H1 (cell line): ENCODE measurements around the gene ZNF566. TPM values are rescaled to one million over a fixed set of nuclear protein-coding genes. Genes with fewer than 3 reads are reported as not detected.

ENCODE experiments used
- CTCF ChIA-PET: fragments of 300-600 bp; sonication (Branson Sonifier 250); formaldehyde crosslinking; loops from one replicate; lab custom pipeline; 2021; ENCODE audit not compliant: partially characterized antibody; lab: Charles Lee
- POLR2A ChIA-PET: fragments of 300-600 bp; sonication (Branson Sonifier 250); formaldehyde crosslinking; loops from one replicate; lab custom pipeline; 2021; ENCODE audit warnings: inconsistent platforms; ENCODE audit not compliant: partially characterized antibody; lab: Charles Lee
- DNase-seq, 2 experiments: peaks; one replicate each; pipeline versions ENCODE4 v3.0.0 to v3.0.0-alpha.2; 2010 to 2022; ENCODE audit warnings: low spot score in 2 of 2, low read depth in 1 of 2, mixed read lengths in 1 of 2
- FAIRE-seq: peaks from 2 replicates; lab custom pipeline; 2011; peaks lifted over from hg19 to GRCh38; lab: Jason Lieb, UNC
- H2AFZ ChIP-seq: 2 replicates; pipeline ENCODE4 v1.8.1; 2012; ENCODE audit warnings: low read length, inconsistent platforms
- H2AK5ac ChIP-seq: 2 replicates; pipeline ENCODE4 v1.6.1; 2013; ENCODE audit warnings: low read depth, low read length
- H2BK120ac ChIP-seq: replicated peaks from 2 replicates; pipeline ENCODE3; 2013; ENCODE audit warnings: low read depth, low read length, inconsistent platforms
- H2BK12ac ChIP-seq: 2 replicates; pipeline ENCODE4 v1.6.1; 2013; ENCODE audit warnings: low read depth, low read length
- H2BK15ac ChIP-seq: 2 replicates; pipeline ENCODE4 v1.6.1; 2013; ENCODE audit warnings: low read length
- H2BK20ac ChIP-seq: 2 replicates; pipeline ENCODE4 v1.6.1; 2013; ENCODE audit warnings: low read length
- H2BK5ac ChIP-seq: 2 replicates; pipeline ENCODE4 v1.6.1; 2013; ENCODE audit warnings: low read depth, low read length
- H3K14ac ChIP-seq: 2 replicates; pipeline ENCODE4 v1.6.1; 2013; ENCODE audit warnings: inconsistent platforms; ENCODE audit not compliant: insufficient read length
- H3K18ac ChIP-seq: 2 replicates; pipeline ENCODE4 v1.6.1; 2013; ENCODE audit warnings: low read length; ENCODE audit errors: extremely low read depth
- H3K23ac ChIP-seq: 2 replicates; pipeline ENCODE4 v1.6.1; 2013; ENCODE audit warnings: inconsistent platforms; ENCODE audit not compliant: insufficient read length
- H3K23me2 ChIP-seq: 2 replicates; pipeline ENCODE4 v1.6.1; 2013; ENCODE audit warnings: low read depth, low read length
- H3K27ac ChIP-seq: 2 replicates; pipeline ENCODE4 v1.6.1; 2011; ENCODE audit warnings: low read depth, low read length, inconsistent platforms
- H3K27me3 ChIP-seq, 4 experiments: replicated peaks in 1 of 4; 1 replicate in 1 of 4; 2 replicates in 3 of 4; pipeline versions ENCODE4 v1.6.1 to v1.8.1; 2011 to 2013; ENCODE audit warnings: low read length in 3 of 4, mild to moderate bottlenecking in 3 of 4, inconsistent platforms in 2 of 4, mixed read lengths in 2 of 4, moderate library complexity in 1 of 4; ENCODE audit not compliant: control insufficient read depth in 3 of 4, insufficient read depth in 3 of 4; ENCODE audit errors: extremely low read depth in 1 of 4
- H3K36me3 ChIP-seq, 4 experiments: 2 replicates each; pipeline versions ENCODE4 v1.6.1 to v1.8.1; 2011 to 2013; ENCODE audit warnings: mild to moderate bottlenecking in 4 of 4, low read length in 3 of 4, moderate library complexity in 2 of 4, control low read depth in 1 of 4, inconsistent platforms in 1 of 4; ENCODE audit not compliant: insufficient read depth in 4 of 4, control insufficient read depth in 2 of 4
- H3K4ac ChIP-seq: replicated peaks from 2 replicates; pipeline ENCODE3; 2013; ENCODE audit warnings: low read length, low read depth, mixed read lengths, inconsistent platforms; ENCODE audit not compliant: insufficient read length
- H3K4me1 ChIP-seq, 4 experiments: replicated peaks in 1 of 4; 1 replicate in 1 of 4; 2 replicates in 3 of 4; pipeline versions ENCODE4 v1.6.1 to v1.8.1; 2011 to 2013; ENCODE audit warnings: low read length in 3 of 4, inconsistent platforms in 2 of 4, mixed read lengths in 1 of 4; ENCODE audit not compliant: insufficient read depth in 4 of 4, control insufficient read depth in 3 of 4
- H3K4me2 ChIP-seq, 2 experiments: 2 replicates each; pipeline versions ENCODE4 v1.6.1 to v1.8.1; 2011 to 2013; ENCODE audit warnings: low read depth in 2 of 2, low read length in 2 of 2, control low read depth in 1 of 2, inconsistent platforms in 1 of 2, mild to moderate bottlenecking in 1 of 2; ENCODE audit not compliant: insufficient read depth in 1 of 2
- H3K4me3 ChIP-seq, 4 experiments: fragments of 200-600, 300-600 bp in 1 of 4; sonication (generic), shearing (Covaris generic), sonication (Bioruptor Twin) in 1 of 4; 2 replicates each; pipeline versions ENCODE4 v1.5.1 to v1.8.1; 2011 to 2016; ENCODE audit warnings: low read length in 4 of 4, low read depth in 3 of 4, control low read depth in 2 of 4, inconsistent platforms in 2 of 4, mild to moderate bottlenecking in 2 of 4, mixed read lengths in 1 of 4, moderate library complexity in 1 of 4; ENCODE audit not compliant: insufficient read depth in 2 of 4; ENCODE audit errors: extremely low read depth in 1 of 4
- H3K56ac ChIP-seq: replicated peaks from 2 replicates; pipeline ENCODE3; 2013; ENCODE audit warnings: low read depth, mild to moderate bottlenecking, mixed read lengths, low read length, inconsistent platforms; ENCODE audit not compliant: insufficient read length
- H3K79me1 ChIP-seq: 2 replicates; pipeline ENCODE4 v1.6.1; 2013; ENCODE audit warnings: low read depth, low read length, control low read depth
- H3K79me2 ChIP-seq, 2 experiments: 2 replicates each; pipeline versions ENCODE4 v1.6.1 to v1.8.1; 2012 to 2013; ENCODE audit warnings: low read length in 2 of 2, mild to moderate bottlenecking in 2 of 2, inconsistent platforms in 1 of 2; ENCODE audit not compliant: insufficient read depth in 2 of 2, control insufficient read depth in 1 of 2
- H3K9ac ChIP-seq, 4 experiments: replicated peaks in 1 of 4; 1 replicate in 1 of 4; 2 replicates in 3 of 4; pipeline versions ENCODE4 v1.6.1 to v1.8.1; 2011 to 2013; ENCODE audit warnings: low read depth in 3 of 4, low read length in 3 of 4, control low read depth in 2 of 4, mild to moderate bottlenecking in 2 of 4, moderate library complexity in 2 of 4, inconsistent platforms in 1 of 4; ENCODE audit errors: extremely low read depth in 1 of 4
- H3K9me3 ChIP-seq, 2 experiments: 2 replicates each; pipeline versions ENCODE4 v1.6.1 to v1.8.1; 2012 to 2013; ENCODE audit warnings: mild to moderate bottlenecking in 2 of 2, moderate library complexity in 2 of 2, control low read depth in 1 of 2, inconsistent platforms in 1 of 2, low read depth in 1 of 2, low read length in 1 of 2, mixed read lengths in 1 of 2; ENCODE audit not compliant: insufficient read depth in 2 of 2
- H4K20me1 ChIP-seq, 2 experiments: replicated peaks in 1 of 2; 2 replicates each; pipeline versions ENCODE3 to v1.8.1; 2011 to 2013; ENCODE audit warnings: inconsistent platforms in 2 of 2, low read length in 2 of 2, mild to moderate bottlenecking in 1 of 2; ENCODE audit not compliant: insufficient read depth in 2 of 2, control insufficient read depth in 1 of 2
- H4K5ac ChIP-seq: 2 replicates; pipeline ENCODE4 v1.6.1; 2013; ENCODE audit warnings: low read length, low read depth, mixed read lengths, inconsistent platforms; ENCODE audit not compliant: insufficient read length
- H4K8ac ChIP-seq: 2 replicates; pipeline ENCODE4 v1.8.0; 2013; ENCODE audit warnings: mild to moderate bottlenecking, moderate library complexity, low read length, inconsistent platforms; ENCODE audit not compliant: insufficient read depth; ENCODE audit errors: extremely low read depth
- H4K91ac ChIP-seq: replicated peaks from 2 replicates; pipeline ENCODE3; 2013; ENCODE audit warnings: low read length, mixed read lengths, inconsistent platforms; ENCODE audit not compliant: insufficient read length
- GTF2F1 ChIP-seq: IDR thresholded peaks from 2 replicates; pipeline ENCODE4 v1.6.1; 2012; ENCODE audit warnings: low read depth, low read length, improper control_type of control experiment, borderline replicate concordance
- HDAC2 ChIP-seq, 2 experiments: fragments of 300-600 bp in 1 of 2; sonication (generic) in 1 of 2; IDR thresholded peaks; 2 replicates each; pipeline ENCODE4 v1.6.1; 2011 to 2012; ENCODE audit warnings: low read depth in 2 of 2, low read length in 2 of 2, mild to moderate bottlenecking in 2 of 2, moderate library complexity in 2 of 2, borderline replicate concordance in 1 of 2, inconsistent platforms in 1 of 2
- HDAC6 ChIP-seq: IDR thresholded peaks from one replicate; pipeline ENCODE4 v1.7.1; 2012; ENCODE audit warnings: low read depth, mild to moderate bottlenecking, inconsistent platforms, low read length, moderate library complexity
- SAP30 ChIP-seq: fragments of 300-600 bp; sonication (generic); IDR thresholded peaks from 2 replicates; pipeline ENCODE4 v1.7.1; 2012; ENCODE audit warnings: low read length, moderate library complexity, mild to moderate bottlenecking, inconsistent platforms; ENCODE audit not compliant: insufficient read depth, insufficient replicate concordance
- SP2 ChIP-seq: IDR thresholded peaks from 2 replicates; pipeline ENCODE4 v1.6.1; 2012; ENCODE audit warnings: mild to moderate bottlenecking, low read length, inconsistent platforms
- SUZ12 ChIP-seq: fragments of 200-600 bp; sonication (generic); IDR thresholded peaks from 2 replicates; pipeline ENCODE4 v1.6.1; 2012; ENCODE audit warnings: mild to moderate bottlenecking, inconsistent platforms, low read length, moderate library complexity, mixed read lengths
- TBP ChIP-seq: IDR thresholded peaks from 2 replicates; pipeline ENCODE4 v1.6.1; 2011; ENCODE audit warnings: low read depth, low read length, improper control_type of control experiment
- WGBS, 2 experiments: shearing (Covaris generic) in 1 of 2; methylation state at CpG; one replicate each; pipeline versions ENCODE4 v1.1.6 to v1.1.7; 2013 to 2015; ENCODE audit warnings: low lambda C conversion rate in 2 of 2, mixed read lengths in 2 of 2, inconsistent platforms in 1 of 2, low coverage in 1 of 2, missing lambda C conversion rate in 1 of 2; ENCODE audit not compliant: insufficient replicate concordance in 2 of 2, insufficient coverage in 1 of 2, insufficient read length in 1 of 2; ENCODE audit errors: extremely low coverage in 1 of 2, missing lambda C conversion rate in 1 of 2; 5-methylcytosine and 5-hydroxymethylcytosine counted together
- long read RNA-seq, 2 experiments: library from RNA in 1 of 2; library from capped mRNA in 1 of 2; stranded (forward); transcript quantifications; one replicate each; pipeline ENCODE4 v2.0.0, GENCODE V29; 2021; ENCODE audit warnings: inconsistent platforms in 1 of 2
- polyA minus RNA-seq, 3 experiments: library from RNA; depleted of rRNA, polyadenylated mRNA; stranded (reverse); fragments of >200 nt; gene quantifications; 1 replicate in 2 of 3; 2 replicates in 1 of 3; pipeline ENCODE4 v1.2.3, GENCODE V29; 2011
- polyA plus RNA-seq, 7 experiments: library from polyadenylated mRNA; depleted of rRNA in 3 of 7; stranded (reverse) in 5 of 7; unstranded in 2 of 7; fragments of >200 nt in 5 of 7; fragments of 200-250 nt in 2 of 7; gene quantifications; 1 replicate in 5 of 7; 2 replicates in 1 of 7; 4 replicates in 1 of 7; pipeline versions ENCODE4 v1.2.1 to v1.2.3, GENCODE V29; 2011 to 2013; ENCODE audit warnings: missing spikeins in 2 of 7, mixed read lengths in 2 of 7
- total RNA-seq: library from RNA; stranded (reverse); fragmentation: NEBNext Ultra II Directional; extraction: Animal tissue kit (Norgen Biotek cat#: 25700); gene quantifications from 2 replicates; pipeline ENCODE4 v1.2.1, GENCODE V29; 2021

ZNF566 gene
- total RNA-seq, result 16.1 and 16.6 TPM in 2 replicates
- polyA plus RNA-seq (2011; rRNA removed), result 6.7 and 6.9 TPM in 2 replicates
- 7.0 TPM for polyA plus RNA-seq (2011; cell fraction: cytosol; rRNA removed)
- polyA plus RNA-seq (2011; cell fraction: nucleus; rRNA removed), result 7.1 TPM
- 6.1 to 15.0 TPM (median 7.7 TPM) in 4 replicates for polyA plus RNA-seq (2012, experiment 1 of 2)
- 1.3 TPM for polyA plus RNA-seq (2012, experiment 2 of 2)
- 5.5 TPM for polyA plus RNA-seq (2013, experiment 1 of 2)
- 4.4 TPM for polyA plus RNA-seq (2013, experiment 2 of 2)
- polyA minus RNA-seq (2011; rRNA and poly(A)+ RNA removed), result 7.3 and 9.2 TPM in 2 replicates
- polyA minus RNA-seq (2011; cell fraction: cytosol; rRNA and poly(A)+ RNA removed), result 2.6 TPM
- polyA minus RNA-seq (2011; cell fraction: nucleus; rRNA and poly(A)+ RNA removed), result 13.2 TPM
- long read RNA-seq, experiment 1, partial matches to known transcripts, result 2 of 2 reads
- long read RNA-seq, experiment 1, other reads (novel, unspliced or antisense), result 0 of 2 reads
- long read RNA-seq, experiment 2, full-length matches to known transcripts, result 5 of 9 reads
- long read RNA-seq, experiment 2, partial matches to known transcripts, result 1 of 9 reads
- long read RNA-seq, experiment 2, other reads (novel, unspliced or antisense), result 3 of 9 reads

DNA sequence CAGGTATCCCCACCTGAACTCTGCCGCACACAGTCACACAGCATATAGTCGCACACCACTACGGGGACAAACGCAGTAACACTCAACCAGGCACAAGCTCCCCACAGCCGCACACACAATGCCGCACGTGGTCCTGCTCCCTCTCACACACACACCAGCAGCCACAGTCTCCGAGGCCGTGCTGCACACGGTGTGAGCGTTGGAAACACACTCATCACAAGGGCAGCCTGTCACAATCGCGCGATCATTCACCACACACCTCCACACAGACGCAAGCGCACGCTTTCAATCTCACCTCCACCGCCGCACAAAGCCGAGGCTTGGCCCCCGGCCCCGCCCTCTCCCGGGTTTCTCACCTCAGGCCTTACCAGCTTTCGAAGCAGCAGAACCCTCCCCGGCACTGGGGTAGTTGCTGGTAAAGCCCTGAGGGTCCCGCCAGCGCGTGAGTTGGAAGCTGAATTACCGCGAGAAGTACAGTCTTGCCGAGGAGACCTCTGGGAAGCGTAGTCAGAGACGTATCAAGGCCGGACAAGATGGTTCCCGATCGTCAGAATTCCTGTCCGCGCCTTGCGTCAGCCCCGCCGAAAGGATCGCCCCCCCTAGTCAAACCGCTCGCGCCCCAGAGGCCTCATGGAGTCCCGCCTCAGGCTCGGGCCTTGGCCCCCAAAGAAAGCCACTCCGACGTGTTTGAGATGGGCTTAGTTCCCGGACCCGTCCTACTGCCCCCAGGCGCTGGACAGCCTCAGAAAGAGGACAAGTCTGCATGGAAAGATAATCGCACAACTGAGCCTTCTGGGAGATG is at the start of gene ZNF566:
Gene ZNF566 (minus strand): TSS at position 444 of the 802 bp plus-strand sequence. CDS start 13,004 bp downstream, outside the sequence.
- CTCF ChIA-PET, result interaction anchor here (0.8 to 1.9 kb wide), 4 partner anchors 10 to 70 kb away, joined by 3 to 6 read pairs (median 4); no protein-coding TSS in a partner anchor
- 2% methylated on average over 46 of the region's 53 CpGs; no CpG with 5 or more reads in 1 of the 2 experiments for WGBS, 2 experiments
- TF ChIP-seq SAP30, result peak; percentile 78
- TF ChIP-seq HDAC2 (IDR thresholded peaks at IDR 0.05; ENCODE audit: borderline replicate concordance in 1 of 2, low read depth in 2 of 2, low read length in 2 of 2), result peak in 1 of 2 experiments; percentile 92; a peak in 1 of 4 replicates
- TF ChIP-seq SUZ12, result no peak
- no peak for TF ChIP-seq SP2
- TF ChIP-seq GTF2F1, result no peak; the same call in 1 of the 2 replicates
- peak; percentile 81 for TF ChIP-seq TBP
- no peak for TF ChIP-seq HDAC6

More for the DNA sequence above, at the start of gene ZNF566:
- H2BK15ac ChIP-seq, result peak within 1 kb of the TSS; percentile 96; the same call in 1 of the 2 replicates
- H2BK20ac ChIP-seq, result no peak within 1 kb of the TSS
- H3K18ac ChIP-seq, result peak within 1 kb of the TSS; percentile 97
- peak within 1 kb of the TSS; percentile 91 for H2BK120ac ChIP-seq
- H3K23ac ChIP-seq, result no peak within 1 kb of the TSS
- peak; percentile 94 to 98 for DNase-seq
- H3K14ac ChIP-seq, result peak within 1 kb of the TSS; percentile 7
- no peaks in the 10 kb centered on the region; a peak in 1 of 7 replicates for H3K4me1 ChIP-seq
- peak within 1 kb of the TSS; percentile 79 to 96 (median 90) for H3K9ac ChIP-seq
- no peaks in the 10 kb centered on the region for H3K36me3 ChIP-seq
- H3K27me3 ChIP-seq, result no peaks in the 10 kb centered on the region
- H4K5ac ChIP-seq, result peak within 1 kb of the TSS; percentile 80
- H3K79me2 ChIP-seq, result peaks cover 0 to 22% of the 10 kb centered on the region in 2 experiments; a peak in 2 of 4 replicates
- H4K20me1 ChIP-seq, result peaks cover 0 to 2% of the 10 kb centered on the region in 2 experiments
- POLR2A ChIA-PET, result interaction anchor here (0.6 to 4.1 kb wide), 57 partner anchors 10 to 1017 kb away, joined by 3 to 72 read pairs (median 5); partner anchors contain the start of genes ZFP14, ZFP82, ZNF146 and ZNF260
- H3K79me1 ChIP-seq, result peaks cover 2% of the 10 kb centered on the region; the same call in 1 of the 2 replicates
- peak within 1 kb of the TSS; percentile 92 for H4K91ac ChIP-seq
- H4K8ac ChIP-seq, result peak within 1 kb of the TSS; percentile 99
- peaks cover 11 to 15% of the 10 kb centered on the region in 2 experiments; a peak in 3 of 4 replicates for H3K9me3 ChIP-seq
- H2BK5ac ChIP-seq, result peak within 1 kb of the TSS; percentile 95
- peak within 1 kb of the TSS; percentile 80 for H3K56ac ChIP-seq
- H3K4me2 ChIP-seq, result peak within 1 kb of the TSS; percentile 85 to 96
- H2AFZ ChIP-seq, result peak within 1 kb of the TSS; percentile 99
- peak within 1 kb of the TSS; percentile 84 for H2BK12ac ChIP-seq
- H2AK5ac ChIP-seq, result peak within 1 kb of the TSS; percentile 82
- H3K27ac ChIP-seq, result peak within 1 kb of the TSS; percentile 95
- peak within 1 kb of the TSS; percentile 84 to 98 (median 94) for H3K4me3 ChIP-seq
- peak; percentile 80 for FAIRE-seq
- H3K4ac ChIP-seq, result peak within 1 kb of the TSS; percentile 99
- peaks cover 8% of the 10 kb centered on the region for H3K23me2 ChIP-seq
